Smooth muscle cell of the brain vasculature (primary cell): ENCODE results near the gene GPC6.
"Not testable (repeated sequence)": the region's sequence is repeated elsewhere in the genome, so short reads cannot be mapped to it uniquely, and the experiment has no call there.

ENCODE experiments used
- DNase-seq: peaks from one replicate; pipeline ENCODE4 v3.0.0-alpha.2; 2012; ENCODE audit warnings: low read depth, low spot score

GPC6 gene

DNA sequence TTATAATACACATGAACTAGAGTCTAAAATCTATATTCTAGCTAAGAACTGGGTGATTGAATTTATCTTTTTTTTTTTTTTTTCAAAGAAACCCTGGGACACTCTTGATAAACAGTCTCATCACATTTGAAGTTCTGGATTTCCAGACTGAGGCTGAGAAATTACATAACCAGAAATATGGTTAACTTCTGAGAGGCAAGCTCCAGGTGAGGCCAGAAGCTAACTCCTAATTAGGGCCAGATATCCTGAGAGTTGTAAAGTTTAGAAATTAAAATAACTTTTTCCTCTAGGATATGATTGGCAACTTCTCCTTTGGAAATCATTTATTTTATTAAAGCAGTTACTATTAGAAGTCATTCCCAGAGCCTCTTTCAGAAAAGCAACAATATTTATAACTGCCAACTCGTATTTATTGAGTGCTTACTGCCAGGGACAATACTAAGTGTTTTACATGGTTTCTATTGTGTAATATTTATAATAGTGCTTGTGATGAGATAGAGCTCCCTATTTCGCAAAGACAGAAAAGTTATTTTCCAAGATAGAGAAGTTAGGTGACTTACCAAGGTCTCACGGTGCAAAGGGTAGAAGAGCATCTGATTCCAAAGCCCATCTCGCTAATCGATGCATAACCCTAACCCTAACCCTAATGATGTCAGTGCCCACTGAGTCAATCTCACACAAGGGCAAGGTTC is 1065.2 kb downstream of the GPC6 start:
- DNase-seq = no peak

DNA sequence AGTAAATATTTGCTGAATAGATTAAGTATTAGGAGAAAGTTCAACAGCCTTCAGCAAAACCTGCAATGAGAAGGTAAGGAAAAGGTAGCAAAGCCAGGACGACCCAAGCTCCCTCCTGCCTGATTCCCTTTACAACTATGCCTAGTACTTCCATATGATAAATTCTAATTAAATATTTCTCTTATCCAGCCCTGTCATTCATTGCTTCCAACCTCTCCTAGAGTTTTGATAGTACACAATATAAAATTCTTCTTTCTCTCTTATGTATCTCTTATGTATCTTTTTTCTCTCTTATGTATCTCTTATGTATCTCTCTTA is 1065.7 kb downstream of the GPC6 start:
- no peak for DNase-seq

DNA sequence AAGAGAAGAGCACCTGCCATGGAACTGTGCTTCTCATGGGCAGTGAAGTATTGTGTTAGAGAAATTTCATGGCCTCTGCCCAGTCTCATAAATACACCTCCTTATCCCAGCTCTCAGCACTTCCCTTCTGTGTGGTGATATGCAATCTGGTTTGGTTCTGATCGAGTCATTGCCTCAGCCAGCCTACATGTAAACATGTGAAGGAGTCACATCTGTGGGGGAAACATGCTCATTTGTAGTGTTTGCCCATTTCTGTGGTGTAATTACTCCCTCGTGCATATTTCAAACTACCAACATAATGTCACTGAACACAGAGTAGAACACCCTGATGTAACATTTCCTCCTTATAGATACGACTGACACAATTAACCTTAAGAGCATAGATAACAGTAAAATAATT is 1069.9 kb downstream of the GPC6 start:
- no peak for DNase-seq

DNA sequence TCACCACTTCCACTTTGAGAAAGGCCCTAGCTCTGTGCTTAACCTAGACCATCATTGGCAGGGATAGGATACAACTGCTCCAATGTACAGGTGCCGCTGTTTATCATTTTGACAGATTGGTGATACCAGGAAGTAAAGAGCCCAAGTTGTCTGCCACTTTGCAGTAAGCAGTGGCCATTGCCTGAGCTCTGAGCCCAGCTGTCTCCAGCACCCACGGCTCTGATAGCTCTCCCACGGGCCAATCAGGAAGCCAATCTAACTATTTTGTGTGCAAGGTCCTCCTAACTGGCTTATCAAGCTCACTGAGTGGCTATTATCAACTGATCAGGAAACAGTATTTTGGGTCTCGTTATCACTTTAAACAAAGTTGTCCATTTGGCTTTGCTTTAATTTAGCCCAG is 1071.7 kb downstream of the GPC6 start:
- no peak for DNase-seq

DNA sequence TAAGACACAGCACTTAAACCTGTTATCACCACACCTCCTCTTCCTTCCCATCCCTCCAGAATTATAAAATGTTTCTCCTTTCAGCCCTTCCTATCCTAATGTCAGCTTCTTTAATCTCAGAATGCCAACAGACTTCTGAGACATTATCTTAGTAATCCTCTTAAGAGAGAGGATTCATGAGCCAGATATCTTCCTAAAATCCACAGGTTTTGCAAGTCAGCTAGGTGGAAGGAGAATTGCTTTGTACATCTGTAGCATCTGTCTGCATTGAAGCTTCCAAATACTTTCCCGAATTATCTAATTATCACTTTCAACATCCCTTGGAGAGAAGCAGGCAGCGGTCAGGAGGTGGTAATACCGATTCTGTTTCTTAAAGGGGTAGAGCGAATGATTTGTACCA is 1073.8 kb downstream of the GPC6 start:
- no peak for DNase-seq

DNA sequence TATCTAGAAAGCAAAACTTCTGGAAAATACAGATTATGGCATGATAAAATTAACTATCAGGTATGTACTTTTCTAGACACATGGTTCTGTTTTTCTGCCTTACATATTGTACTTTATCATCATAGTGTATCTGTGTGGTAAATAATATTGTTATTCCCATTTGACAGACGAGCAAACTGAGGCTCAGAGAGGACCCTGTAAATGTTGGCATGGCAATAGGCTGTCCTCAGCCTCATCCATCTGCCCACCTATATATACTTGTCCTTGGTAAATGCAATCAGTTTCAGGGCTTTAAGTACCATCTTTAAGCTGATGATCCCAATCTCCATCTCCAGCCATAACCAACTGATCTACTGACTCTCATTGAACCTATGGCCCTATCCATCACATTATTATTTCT is 1074.9 kb downstream of the GPC6 start:
- DNase-seq = no peak

DNA sequence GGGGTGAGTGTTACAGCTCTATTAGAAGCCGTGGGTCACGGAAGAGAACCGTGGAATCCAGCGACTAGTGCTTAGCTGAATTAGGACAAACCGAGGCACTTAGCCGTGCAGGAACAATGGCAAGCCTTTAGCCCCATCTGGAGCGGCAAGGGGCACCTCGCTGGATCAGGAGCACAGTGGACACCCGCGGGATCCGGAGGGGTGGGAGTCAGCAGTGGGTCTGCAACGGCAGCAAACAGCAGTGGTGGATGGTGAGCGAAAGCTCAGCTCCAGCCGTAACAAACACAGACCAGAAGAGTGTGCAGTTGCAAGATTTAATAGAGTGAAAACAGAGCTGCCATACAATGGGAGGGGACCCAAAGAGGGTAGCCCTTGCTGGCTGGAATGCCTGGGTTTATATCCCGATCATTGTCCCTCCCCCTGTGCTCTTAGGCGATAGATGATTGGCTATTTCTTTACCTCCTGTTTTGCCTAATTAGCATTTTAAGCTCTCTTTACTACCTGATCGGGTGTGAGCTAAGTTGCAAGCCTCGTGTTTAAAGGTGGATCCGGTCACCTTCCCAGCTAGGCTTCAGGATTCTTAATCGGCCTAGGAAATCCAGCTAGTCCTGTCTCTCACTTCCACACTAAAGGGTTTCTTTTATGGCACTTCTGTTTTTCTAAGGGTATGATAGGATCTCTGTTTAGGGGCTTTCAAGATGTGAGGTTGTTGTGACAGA is 1076.4 kb downstream of the GPC6 start:
- DNase-seq = not testable (repeated sequence)

DNA sequence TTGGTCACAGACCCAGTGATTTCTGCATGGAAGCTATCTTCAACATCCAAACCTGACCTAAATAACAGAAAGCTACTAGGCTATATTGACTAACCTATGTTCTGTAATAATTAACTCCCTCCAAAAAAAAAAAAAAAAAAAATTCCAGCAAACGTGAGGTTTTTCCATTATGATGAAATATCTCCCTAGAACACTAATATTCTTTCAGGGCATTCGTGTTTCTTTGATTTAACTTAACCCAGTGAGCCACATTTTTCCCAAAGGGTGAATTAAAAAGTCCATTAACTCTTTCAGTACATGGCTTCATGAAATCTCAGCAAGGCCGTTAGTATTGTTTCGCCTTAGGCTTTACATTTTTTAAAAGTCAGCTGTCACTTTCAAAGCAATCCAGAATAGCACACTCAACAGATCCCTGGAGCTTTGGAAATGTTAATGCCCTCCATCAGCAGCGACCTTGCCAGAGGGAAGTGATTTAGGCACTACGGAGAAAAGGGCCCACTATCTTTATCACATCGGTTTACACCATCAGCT is 1077.1 kb downstream of the GPC6 start:
- no peak for DNase-seq

DNA sequence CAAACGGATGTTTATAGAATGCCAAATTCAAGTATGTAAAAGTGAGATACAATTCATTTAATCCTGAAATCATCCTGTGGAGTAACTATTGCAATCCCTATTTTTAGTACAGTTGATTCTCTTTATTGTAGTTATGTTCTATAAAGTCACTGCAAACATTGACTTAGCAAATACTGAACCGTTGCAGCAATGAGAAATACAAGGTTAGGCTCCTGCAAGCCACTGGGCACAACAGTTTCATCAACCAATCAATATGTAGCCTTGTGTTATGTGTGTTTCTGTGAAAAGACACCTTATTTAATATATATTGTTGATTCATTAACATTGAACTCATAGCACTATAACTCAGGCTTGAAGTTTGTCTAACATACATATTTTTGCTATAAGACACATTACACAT is 1078.4 kb downstream of the GPC6 start:
- DNase-seq = no peak

DNA sequence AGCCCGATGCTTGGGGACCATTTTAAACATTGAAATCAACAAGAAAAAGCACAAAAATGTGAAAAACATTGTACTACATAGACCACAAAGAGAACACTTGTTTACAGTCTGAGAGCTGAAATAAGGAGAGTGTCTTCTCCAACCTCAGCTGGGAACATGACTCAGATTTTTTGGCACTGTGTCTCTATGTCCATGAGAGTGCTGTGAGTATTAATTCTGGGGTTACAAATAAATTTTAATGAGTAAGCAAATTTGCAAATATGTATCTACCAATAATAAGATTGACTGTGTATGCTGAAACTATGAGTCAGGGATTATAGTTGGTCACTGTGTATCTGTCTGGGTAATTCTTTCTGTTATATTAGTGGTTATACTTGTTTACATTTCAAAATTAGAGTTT is 1078.9 kb downstream of the GPC6 start:
- DNase-seq = no peak

DNA sequence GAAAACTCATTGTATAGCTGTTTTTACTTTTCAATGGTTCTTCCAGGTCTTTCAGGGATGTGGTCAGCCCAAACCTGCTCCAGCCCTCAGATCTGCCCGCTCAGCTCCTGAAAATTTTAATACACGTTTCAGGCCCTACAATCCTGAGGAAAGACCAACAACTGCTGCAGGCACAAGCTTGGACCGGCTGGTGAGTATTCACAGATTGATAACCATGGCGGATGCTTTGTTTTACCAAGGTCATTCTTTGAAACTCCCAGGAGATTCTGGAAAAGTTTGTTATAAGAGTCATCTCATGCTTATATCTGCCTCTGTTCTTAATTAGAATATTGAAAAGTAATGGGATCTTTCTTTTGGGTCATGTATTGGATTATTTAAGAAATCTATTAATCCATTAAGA is 1079.3 kb downstream of the GPC6 start:
- no peak for DNase-seq

DNA sequence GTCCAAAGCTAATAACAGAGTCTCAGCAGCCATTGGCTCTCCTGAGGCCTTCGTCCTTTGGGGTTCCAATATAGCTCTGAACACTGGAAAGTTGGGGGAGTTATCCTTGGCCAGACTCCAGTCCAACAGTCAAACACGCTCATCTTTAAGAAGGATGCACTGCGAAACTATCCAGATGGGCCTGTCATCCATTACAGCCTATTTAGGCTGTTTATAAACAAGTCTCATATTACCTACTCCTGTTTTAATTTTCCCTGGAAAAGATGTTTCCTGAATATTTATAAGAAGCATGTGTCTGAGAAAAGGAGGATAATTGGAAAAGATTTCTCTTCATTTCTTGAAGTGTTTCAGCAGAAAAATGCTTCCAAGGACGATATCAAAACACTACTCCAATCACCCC is 1082.2 kb downstream of the GPC6 start:
- DNase-seq = no peak

DNA sequence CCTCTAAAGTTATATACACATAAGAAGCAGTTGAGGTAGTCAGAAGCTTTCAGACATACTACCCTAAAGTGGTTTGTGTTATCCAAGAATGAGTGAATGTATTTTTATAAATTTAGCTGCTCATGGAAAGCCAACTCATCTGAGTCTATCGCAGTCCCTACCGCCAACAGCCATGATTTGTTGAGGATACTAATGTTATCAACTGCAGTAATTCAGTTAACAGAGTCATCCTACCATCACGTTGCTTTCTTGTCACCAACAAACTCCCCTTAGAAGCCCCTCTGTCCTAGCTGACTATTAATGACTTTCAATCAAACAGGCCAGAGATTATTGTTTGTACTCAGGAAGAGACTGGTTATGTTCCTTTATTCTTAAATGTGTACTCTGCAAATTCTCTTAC is 1083.0 kb downstream of the GPC6 start:
- no peak for DNase-seq

DNA sequence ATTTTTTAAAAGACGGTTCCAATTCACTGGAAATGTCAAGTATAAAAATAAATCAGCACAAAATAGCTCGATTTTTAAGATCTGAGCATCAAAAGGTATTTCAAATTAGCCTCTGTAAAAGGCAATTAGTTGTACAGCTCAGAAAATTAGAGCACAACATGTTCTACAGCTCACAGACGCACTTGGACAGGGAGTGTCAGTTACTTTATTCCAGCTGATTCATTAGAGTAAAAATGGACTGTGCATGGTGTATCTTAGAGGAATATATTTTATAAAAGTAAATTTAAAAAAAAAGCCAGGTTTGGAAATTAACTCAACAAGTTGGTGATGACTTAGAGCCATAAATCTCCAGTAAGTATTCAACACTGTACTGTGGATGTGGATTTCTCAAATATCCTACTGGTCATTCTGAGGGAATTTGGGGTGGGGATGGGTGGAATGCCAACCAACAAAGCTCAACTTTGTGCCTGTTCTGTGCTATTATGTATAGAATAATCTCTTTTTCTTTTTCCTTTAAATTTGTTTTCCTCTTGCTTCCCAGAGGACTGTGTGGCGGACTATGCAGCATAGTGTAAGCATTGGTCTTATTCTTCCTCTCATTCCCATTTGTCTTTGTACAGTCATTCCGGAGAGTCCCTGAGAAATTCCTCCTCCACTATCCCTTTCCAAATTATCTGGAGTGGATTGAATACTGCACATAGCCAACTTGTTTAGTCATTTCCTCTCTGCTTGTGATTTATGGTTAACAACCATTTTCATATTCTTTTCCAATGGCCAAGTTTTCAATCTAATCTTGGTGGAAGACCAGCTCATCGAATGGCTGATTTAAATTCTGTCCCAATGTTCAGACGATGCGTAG is 1083.6 kb downstream of the GPC6 start:
- no peak for DNase-seq

DNA sequence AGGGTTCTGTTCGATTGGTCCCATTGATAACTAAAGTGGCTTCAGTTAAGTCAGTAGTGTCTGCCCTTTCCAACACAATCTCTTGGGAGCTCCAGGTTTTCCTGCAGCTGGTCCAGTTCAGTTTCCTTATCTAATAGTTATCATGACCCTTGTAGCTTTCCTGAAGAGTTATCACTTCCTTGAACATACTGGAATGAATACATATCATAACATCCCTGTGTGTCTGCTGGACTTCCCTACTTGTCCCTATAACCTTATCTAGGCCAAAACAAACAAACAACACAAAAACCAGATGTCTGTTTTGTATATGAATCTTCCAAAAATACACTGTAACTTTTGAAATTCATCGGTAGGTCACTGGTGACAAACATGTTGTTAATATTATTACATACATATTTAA is 1085.3 kb downstream of the GPC6 start:
- DNase-seq = no peak

DNA sequence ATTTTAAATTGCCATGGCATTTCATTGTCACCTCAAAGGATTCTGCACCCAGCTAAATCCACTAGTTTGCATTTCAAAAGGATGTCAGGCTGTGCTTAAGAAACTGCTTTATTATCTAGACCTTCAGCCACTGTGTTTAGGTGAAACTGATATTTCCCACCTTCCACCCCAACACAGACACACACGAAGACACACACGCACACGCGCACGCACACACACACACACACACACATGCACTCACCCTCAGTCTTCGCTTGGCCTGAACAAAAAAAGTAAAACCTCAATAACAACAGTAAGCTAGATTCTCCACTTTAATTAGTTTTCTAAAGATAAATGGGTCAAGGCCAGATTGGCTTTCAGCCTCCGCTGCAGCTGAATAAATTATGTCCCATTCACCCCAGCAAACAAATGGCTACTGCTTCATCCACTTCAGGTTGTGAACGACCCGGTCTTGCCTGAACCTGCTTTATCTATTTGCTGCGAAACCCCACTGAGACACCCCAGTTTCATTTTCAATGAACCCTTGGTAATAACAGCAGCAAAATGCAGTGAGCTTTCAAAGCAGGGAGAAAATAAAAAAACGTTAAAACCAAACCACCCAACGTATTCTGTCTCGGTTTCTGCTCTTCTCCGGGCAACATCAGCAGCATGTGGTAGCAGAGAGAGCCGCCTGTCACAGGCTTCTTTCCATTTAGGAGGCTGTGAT is 1086.1 kb downstream of the GPC6 start:
- DNase-seq = no peak

DNA sequence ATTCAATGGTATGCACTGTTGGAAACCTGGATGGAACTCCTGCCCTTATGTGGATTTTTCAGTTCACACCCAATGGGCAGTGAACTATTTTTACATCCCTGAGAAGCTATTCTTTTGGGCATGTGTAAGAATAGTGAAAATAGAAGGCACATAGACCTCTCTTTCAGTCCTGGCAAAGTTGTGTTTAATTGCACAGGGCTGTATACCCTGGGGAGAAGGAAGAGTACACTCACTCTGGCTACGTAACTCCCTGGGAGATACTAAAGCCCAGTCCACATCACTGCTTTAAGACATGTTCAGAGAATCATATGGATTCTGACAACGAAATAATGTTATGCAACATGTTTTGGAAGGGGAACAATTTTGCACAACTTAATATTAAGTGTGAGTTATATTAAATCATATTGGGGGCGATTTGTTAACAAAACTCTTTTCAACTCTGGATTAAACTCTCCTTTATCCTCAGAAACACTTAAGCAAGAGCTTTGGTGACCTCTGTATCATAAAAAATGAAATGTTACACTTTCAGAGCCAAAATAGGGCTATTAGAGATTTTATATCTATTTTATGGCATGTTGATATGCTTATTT is 1086.8 kb downstream of the GPC6 start:
- DNase-seq = no peak

DNA sequence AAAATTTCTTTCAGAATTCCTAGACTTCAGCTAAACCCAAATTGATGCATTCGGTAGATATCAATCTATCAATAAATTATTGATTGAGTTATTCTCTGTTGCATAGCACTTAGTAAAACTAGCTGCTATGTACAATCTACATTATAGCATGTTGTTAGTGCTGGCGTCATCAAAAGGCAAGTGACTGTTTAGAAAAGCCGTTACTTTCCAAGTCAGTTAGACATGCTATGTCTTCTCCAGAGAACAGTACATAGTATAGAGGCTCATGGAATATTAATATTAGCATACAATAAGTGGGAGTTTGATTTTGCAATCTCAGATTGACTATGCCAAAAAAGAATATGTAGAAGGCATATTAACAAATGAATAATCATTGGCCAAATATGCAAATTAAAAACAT is 1087.3 kb downstream of the GPC6 start:
- DNase-seq = no peak

DNA sequence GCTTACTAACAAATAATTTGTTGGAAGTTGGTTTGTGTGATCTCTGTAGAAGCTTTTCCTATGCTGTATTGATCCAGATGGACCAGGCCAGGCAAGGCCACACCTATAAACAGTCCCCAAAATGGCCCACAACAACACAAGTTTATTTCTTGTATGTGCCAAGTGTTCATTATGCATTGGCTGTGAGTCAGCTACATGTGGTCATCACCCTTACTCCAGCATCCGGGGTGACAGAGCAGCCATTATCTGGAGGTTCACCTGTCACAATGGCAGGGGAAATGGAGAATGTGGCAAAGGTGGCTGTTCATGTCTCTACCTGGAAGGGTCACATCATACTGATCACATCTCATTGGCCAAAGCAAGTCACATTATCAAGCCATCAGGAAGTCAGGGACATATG is 1088.6 kb downstream of the GPC6 start:
- DNase-seq = no peak

DNA sequence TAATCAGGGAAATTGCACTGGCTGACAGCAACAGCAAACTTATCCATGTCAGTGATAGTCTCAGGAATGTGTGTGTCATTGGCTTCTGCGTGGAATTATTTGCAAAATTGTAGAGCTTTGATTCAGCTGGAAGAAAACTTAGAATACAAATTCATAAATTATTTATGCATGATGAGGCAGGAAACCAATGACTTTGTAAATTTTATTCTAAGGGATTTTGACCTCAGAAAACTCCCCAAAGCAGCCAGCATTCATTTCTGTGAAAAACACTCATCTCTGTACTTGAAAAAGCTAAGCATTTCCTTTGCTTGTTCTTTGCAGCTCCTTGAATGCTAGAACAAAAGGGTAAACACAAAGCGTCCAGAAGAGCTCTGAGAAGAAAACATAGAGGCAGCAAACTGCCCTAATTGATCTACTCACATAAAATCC is 1090.5 kb downstream of the GPC6 start:
- DNase-seq = no peak

DNA sequence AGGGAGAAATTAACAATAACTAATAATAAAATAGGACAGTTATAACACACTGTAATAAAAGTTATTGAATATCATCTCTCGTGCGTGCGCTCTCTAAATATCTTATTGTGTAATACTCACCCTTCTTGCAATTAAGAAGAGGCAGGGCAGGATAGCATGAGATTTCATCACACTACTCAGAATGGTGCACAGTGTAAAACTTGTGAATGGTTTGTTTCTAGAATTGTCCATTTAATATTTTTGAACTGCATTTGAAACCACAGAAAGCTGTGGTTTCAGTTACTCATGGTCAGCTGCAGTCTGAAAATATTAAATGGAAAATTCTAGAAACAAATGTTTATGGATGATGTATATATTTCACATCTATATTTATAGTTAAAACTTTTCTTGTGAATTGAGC is 1091.8 kb downstream of the GPC6 start:
- no peak for DNase-seq

DNA sequence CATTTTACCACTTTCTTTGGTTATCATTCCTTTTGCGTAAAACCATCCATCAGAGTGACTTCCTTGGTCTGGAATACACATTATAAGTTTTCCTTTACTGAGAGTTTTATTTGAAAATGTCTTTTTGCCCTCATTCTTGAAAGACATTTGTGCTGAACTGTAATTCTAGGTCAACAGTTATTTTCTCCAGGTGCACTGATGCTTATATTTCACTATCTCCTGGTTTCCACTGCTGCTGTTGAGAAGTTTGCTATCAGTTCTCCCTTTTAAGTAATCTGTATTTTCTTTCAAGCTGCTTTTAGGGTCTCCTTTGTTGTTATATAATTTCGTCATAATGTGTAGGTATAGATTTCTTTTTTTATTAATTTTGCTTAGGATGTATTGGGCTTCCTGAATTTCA is 1092.9 kb downstream of the GPC6 start:
- DNase-seq = no peak
